ENCODE results near the gene TADA1. TPM values are rescaled to one million over a fixed set of nuclear protein-coding genes. Genes with fewer than 3 reads are reported as not detected.

Gene TADA1
- polyA plus RNA-seq, 1 donor (not counting 4 experiments of a cell fraction or from before 2014, with no cell fraction given) = 15.0 TPM

GRCh38 chr1:166814611-166815010 lies 61.5 kb downstream of the TADA1 start:
- H3K79me2 ChIP-seq (ENCODE audit: control insufficient read depth, insufficient read depth, low read length) = no peaks in the 10 kb centered on the region
- no peak overlapping the region for H2AFZ ChIP-seq (ENCODE audit: control insufficient read depth, low read length)
- FAIRE-seq (no peak), DNase-seq (ENCODE audit: low read depth, low spot score) (no peak)
- H3K36me3 ChIP-seq (ENCODE audit: control insufficient read depth in 2 of 2, extremely low read depth in 1 of 2, insufficient read depth in 2 of 2, low read length in 2 of 2) = no peaks in the 10 kb centered on the region
- H3K9me1 ChIP-seq (ENCODE audit: control insufficient read depth, extremely low read depth, insufficient read depth, low read length) = no peaks in the 10 kb centered on the region
- no peak overlapping the region for H3K27ac ChIP-seq (ENCODE audit: control insufficient read depth, insufficient read depth, low read length)
- no peaks in the 10 kb centered on the region for H3K27me3 ChIP-seq (ENCODE audit: control insufficient read depth, extremely low read depth, insufficient read depth, low read length)
- TF ChIP-seq CTCF (optimal IDR thresholded peaks at IDR 0.05 in 1 of 3, IDR thresholded peaks at IDR 0.05 in 1 of 3, conservative IDR thresholded peaks at IDR 0.05 in 1 of 3; ENCODE audit: extremely low read depth in 1 of 3, insufficient read depth in 2 of 3, low read length in 3 of 3) (no peak), EZH2 (IDR thresholded peaks at IDR 0.05; ENCODE audit: low read length) (no peak)
- dilution Hi-C loops (cut with MboI; ENCODE audit: extremely low pct_ligation_motif_present, low sequenced_read_pairs) = no loop called here
- no peaks in the 10 kb centered on the region for H3K4me1 ChIP-seq (ENCODE audit: control insufficient read depth, extremely low read depth, insufficient read depth, low read length)
- H3K4me2 ChIP-seq (ENCODE audit: control insufficient read depth, extremely low read depth, insufficient read depth, low read depth, low read length) = no peak overlapping the region
- H4K20me1 ChIP-seq (ENCODE audit: control insufficient read depth, extremely low read depth, insufficient read depth, low read length) = no peaks in the 10 kb centered on the region
- H3K4me3 ChIP-seq (ENCODE audit: control insufficient read depth in 2 of 3, extremely low read depth in 1 of 3, insufficient read depth in 2 of 3, low read depth in 1 of 3, low read length in 3 of 3) = no peak overlapping the region
- H3K9me3 ChIP-seq (ENCODE audit: control insufficient read depth, low read depth, low read length) = no peaks in the 10 kb centered on the region
- H3K9ac ChIP-seq (ENCODE audit: control insufficient read depth, extremely low read depth, insufficient read depth, low read length) = no peak overlapping the region

- DNase-seq (ENCODE audit: low read depth, low spot score) (no peak), FAIRE-seq (no peak)
- H3K9me1 ChIP-seq (ENCODE audit: control insufficient read depth, extremely low read depth, insufficient read depth, low read length) = no peaks in the 10 kb centered on the region
- no peaks in the 10 kb centered on the region for H3K27me3 ChIP-seq (ENCODE audit: control insufficient read depth, extremely low read depth, insufficient read depth, low read length)
- no peaks in the 10 kb centered on the region for H3K9me3 ChIP-seq (ENCODE audit: control insufficient read depth, low read depth, low read length)
- no peaks in the 10 kb centered on the region for H3K79me2 ChIP-seq (ENCODE audit: control insufficient read depth, insufficient read depth, low read length)
- H4K20me1 ChIP-seq (ENCODE audit: control insufficient read depth, extremely low read depth, insufficient read depth, low read length) = no peaks in the 10 kb centered on the region
- H3K27ac ChIP-seq (ENCODE audit: control insufficient read depth, insufficient read depth, low read length) = no peak overlapping the region
- TF ChIP-seq CTCF (optimal IDR thresholded peaks at IDR 0.05 in 1 of 3, IDR thresholded peaks at IDR 0.05 in 1 of 3, conservative IDR thresholded peaks at IDR 0.05 in 1 of 3; ENCODE audit: extremely low read depth in 1 of 3, insufficient read depth in 2 of 3, low read length in 3 of 3) (no peak), EZH2 (IDR thresholded peaks at IDR 0.05; ENCODE audit: low read length) (no peak)
- H3K4me2 ChIP-seq (ENCODE audit: control insufficient read depth, extremely low read depth, insufficient read depth, low read depth, low read length) = no peak overlapping the region
- dilution Hi-C loops (cut with MboI; ENCODE audit: extremely low pct_ligation_motif_present, low sequenced_read_pairs) = no loop called here
- no peaks in the 10 kb centered on the region for H3K4me1 ChIP-seq (ENCODE audit: control insufficient read depth, extremely low read depth, insufficient read depth, low read length)
- H3K9ac ChIP-seq (ENCODE audit: control insufficient read depth, extremely low read depth, insufficient read depth, low read length) = no peak overlapping the region
- H3K36me3 ChIP-seq (ENCODE audit: control insufficient read depth in 2 of 2, extremely low read depth in 1 of 2, insufficient read depth in 2 of 2, low read length in 2 of 2) = no peaks in the 10 kb centered on the region
- no peak overlapping the region for H3K4me3 ChIP-seq (ENCODE audit: control insufficient read depth in 2 of 3, extremely low read depth in 1 of 3, insufficient read depth in 2 of 3, low read depth in 1 of 3, low read length in 3 of 3)
- H2AFZ ChIP-seq (ENCODE audit: control insufficient read depth, low read length) = no peak overlapping the region
These were observed 62.4 kb downstream of the TADA1 start for GRCh38 chr1:166813508-166814223.

All from keratinocyte (primary cell).